Psoas muscle (tissue), 8 donors: ENCODE results near the gene DZIP1. TPM values are rescaled to one million over a fixed set of nuclear protein-coding genes. Genes with fewer than 3 reads are reported as not detected.
A peak's percentile ranks its signal among the peaks of the same experiment; 100 is the strongest.

Experiments used
- ATAC-seq, 4 donors: fragments of 200-7000 bp; cut with Tn5 transposase; one replicate each; pipeline ENCODE4 v1.9.1; 2020; ENCODE audit warnings: moderate library complexity in 3 of 4, mild to moderate bottlenecking in 2 of 4
- DNase-seq, 2 donors: peaks; one replicate each; pipeline ENCODE4 v3.0.0-alpha.2; 2020
- H3K27ac ChIP-seq: fragments of 200-600 bp; one replicate; pipeline ENCODE4 v1.8.0; 2022
- H3K27me3 ChIP-seq, 3 donors: fragments of 200-600 bp in 1 of 3; one replicate each; pipeline versions ENCODE4 v1.6.1 to v1.8.0; 2013 to 2022; ENCODE audit warnings: low read length in 2 of 3, mild to moderate bottlenecking in 2 of 3, moderate library complexity in 1 of 3; ENCODE audit not compliant: insufficient read depth in 3 of 3
- H3K36me3 ChIP-seq, 2 donors: fragments of 200-600 bp in 1 of 2; one replicate each; pipeline versions ENCODE4 v1.6.1 to v1.8.0; 2013 to 2022; ENCODE audit warnings: low read depth in 1 of 2, mild to moderate bottlenecking in 1 of 2, moderate library complexity in 1 of 2; ENCODE audit not compliant: insufficient read depth in 1 of 2
- H3K4me1 ChIP-seq: fragments of 200-600 bp; one replicate; pipeline ENCODE4 v1.8.0; 2022
- H3K4me3 ChIP-seq: fragments of 200-600 bp; one replicate; pipeline ENCODE4 v1.8.0; 2022; ENCODE audit warnings: mild to moderate bottlenecking
- H3K9me3 ChIP-seq: fragments of 200-600 bp; one replicate; pipeline ENCODE4 v1.8.0; 2022
- WGBS, 3 donors: extraction: QIAGEN DNeasy Blood & Tissue Kit; methylation state at CpG; one replicate each; pipeline versions ENCODE4 v1.1.6 to v1.1.7; 2013; 5-methylcytosine and 5-hydroxymethylcytosine counted together
- intact Hi-C, 2 donors: fragments of 100-400 bp; cut with DNase I; formaldehyde crosslinking; loops; one replicate each; pipeline versions ENCODE4 v1.11.0 to v1.14.2; 2022
- polyA plus RNA-seq, 3 donors: library from polyadenylated mRNA; stranded (reverse); fragments of 200-250 nt; gene quantifications; one replicate each; pipeline ENCODE4 v1.2.3, GENCODE V29; 2013
- total RNA-seq, 4 donors: library from RNA; stranded (reverse); fragmentation: NEBNext Ultra II Directional in 2 of 4; extraction: Animal tissue kit (Norgen Biotek cat#: 25700) in 2 of 4; gene quantifications; one replicate each; pipeline versions ENCODE4 v1.2.1 to v1.2.4, GENCODE V29; 2021 to 2023
- TF ChIP-seq, protein P1 (sequence below): fragments of 200-600 bp; IDR thresholded peaks from one replicate; pipeline ENCODE4 v1.8.0; 2022; ENCODE audit warnings: antibody characterized with exemption
- donor health status: healthy with polysubstance abuse.
- donor health status: DM: no; HTN: no; CAD: no; lungs with moderate emphysema.
- donor health status: Bipolar disorder and iron deficiency.
- donor health status: healthy.
- donor health status: DM: yes; HTN: yes; CAD: no.
- donor health status: DM: no; HTN: no; CAD: no.
- donor health status: DM: no; HTN: no; CAD: no.
- donor health status: DM: yes; HTN: yes; CAD: no.

The DZIP1 gene
- total and polyA plus RNA-seq, 7 donors = 0.70 to 2.9 (median 1.8) TPM

DNA sequence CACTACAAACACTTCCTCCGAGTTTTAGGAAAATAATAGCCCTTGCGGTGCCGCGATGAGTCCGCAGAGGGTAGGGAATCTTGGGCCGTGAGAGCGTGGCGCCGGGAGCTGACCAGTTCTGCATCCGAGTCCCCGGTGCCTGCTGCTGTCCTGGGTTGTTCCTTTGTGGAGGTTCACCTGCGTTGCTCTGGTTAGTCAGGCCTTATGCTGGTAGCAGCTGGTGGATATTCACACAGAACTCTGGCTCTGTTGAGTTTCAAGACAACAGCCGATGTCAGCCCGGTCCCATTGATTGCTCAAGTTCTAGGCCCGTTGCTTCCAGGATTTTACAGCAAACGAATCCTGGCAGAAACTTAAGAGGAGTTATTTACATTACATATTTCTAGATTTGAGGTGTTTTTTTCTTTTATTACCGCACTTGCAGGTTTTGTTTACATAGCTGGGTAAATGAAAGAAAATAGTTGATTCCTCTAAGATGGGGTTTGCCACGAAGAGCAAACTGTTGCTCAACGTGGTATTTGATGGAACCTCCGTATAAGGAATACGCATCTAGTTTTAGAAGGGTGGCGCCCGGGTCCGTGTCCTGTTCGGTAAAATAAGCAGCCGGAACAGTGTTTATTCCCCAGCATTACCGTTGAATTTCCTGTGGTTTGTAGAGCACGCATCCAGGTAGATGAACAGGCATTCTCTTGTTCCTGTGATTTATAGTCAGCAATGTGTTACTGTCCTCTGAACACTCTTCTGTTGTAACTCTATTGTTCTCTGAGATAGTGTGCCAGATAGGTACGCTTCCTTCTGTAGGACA lies 90.7 kb downstream of the DZIP1 start:
- H3K36me3 ChIP-seq = no peaks in the 10 kb centered on the region
- no peak overlapping the region for H3K4me3 ChIP-seq
- H3K9me3 ChIP-seq = no peaks in the 10 kb centered on the region
- WGBS, 3 donors = 51 to 60% (median 58%) methylated on average over 29 of the region's 29 CpGs
- ATAC-seq (no peak), DNase-seq (no peak)
- peaks cover 0 to 32% (median 17%) of the 10 kb centered on the region in 3 donors for H3K27me3 ChIP-seq
- no peaks in the 10 kb centered on the region for H3K4me1 ChIP-seq
- TF ChIP-seq, protein P1, sequence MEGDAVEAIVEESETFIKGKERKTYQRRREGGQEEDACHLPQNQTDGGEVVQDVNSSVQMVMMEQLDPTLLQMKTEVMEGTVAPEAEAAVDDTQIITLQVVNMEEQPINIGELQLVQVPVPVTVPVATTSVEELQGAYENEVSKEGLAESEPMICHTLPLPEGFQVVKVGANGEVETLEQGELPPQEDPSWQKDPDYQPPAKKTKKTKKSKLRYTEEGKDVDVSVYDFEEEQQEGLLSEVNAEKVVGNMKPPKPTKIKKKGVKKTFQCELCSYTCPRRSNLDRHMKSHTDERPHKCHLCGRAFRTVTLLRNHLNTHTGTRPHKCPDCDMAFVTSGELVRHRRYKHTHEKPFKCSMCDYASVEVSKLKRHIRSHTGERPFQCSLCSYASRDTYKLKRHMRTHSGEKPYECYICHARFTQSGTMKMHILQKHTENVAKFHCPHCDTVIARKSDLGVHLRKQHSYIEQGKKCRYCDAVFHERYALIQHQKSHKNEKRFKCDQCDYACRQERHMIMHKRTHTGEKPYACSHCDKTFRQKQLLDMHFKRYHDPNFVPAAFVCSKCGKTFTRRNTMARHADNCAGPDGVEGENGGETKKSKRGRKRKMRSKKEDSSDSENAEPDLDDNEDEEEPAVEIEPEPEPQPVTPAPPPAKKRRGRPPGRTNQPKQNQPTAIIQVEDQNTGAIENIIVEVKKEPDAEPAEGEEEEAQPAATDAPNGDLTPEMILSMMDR = no peak
- no peak overlapping the region for H3K27ac ChIP-seq
- intact Hi-C loops = no loop called here

DNA sequence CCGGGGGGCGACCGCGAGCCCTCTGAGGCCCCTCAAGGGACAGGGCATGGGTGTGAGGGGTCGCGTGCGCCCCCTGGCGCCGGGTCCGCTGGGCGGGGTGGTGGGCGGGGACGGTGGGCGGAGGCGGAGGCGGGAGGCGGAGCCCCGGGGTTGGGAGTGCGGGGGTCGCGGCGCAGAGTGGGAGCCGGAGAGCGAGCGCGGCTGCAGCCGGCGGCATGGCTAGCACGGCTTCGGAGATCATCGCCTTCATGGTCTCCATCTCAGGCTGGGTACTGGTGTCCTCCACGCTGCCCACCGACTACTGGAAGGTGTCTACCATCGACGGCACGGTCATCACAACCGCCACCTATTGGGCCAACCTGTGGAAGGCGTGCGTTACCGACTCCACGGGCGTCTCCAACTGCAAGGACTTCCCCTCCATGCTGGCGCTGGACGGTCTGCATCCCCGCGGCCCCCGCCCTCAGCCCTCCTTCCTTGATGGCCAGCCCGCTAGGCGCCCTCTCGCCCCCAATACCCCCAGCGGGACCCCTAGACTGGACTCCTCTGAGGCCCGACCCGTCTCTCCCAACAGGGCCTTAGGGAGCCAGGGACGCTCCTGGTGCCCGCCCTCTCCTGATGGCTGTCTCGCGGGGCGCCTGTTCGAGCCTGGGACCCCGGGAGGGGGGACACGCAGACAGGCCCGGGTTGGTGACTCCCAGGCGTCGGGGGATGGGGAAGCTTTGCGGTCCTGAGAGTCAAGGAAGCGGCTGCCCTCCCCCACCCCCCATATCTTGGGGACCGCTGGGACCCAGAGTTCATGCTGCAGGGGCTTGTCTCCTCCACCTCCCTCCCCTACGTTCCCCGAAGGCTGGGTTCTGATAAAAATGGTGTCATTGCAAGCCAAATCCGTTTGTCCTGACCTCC lies 91.7 kb downstream of the DZIP1 start, which contains the start of gene CLDN10:
CLDN10 (plus strand) TSS at position 182 of the 903 bp plus-strand sequence; CDS start at position 216, 34 bp downstream.
- Histone ChIP-seq H3K9me3 (no peaks in the 10 kb centered on the region), H3K27me3 (peaks cover 0 to 32% (median 17%) of the 10 kb centered on the region in 3 donors), H3K27ac (no peak within 1 kb of the TSS), H3K4me1 (no peaks in the 10 kb centered on the region), H3K36me3 (no peaks in the 10 kb centered on the region), H3K4me3 (peak within 1 kb of the TSS; percentile 44)
- TF ChIP-seq, protein P1 = no peak
- intact Hi-C loops = no loop called here
- WGBS, 3 donors = 3 to 12% (median 6%) methylated on average over 32 to 70 of the region's 70 CpGs
- ATAC-seq (peak in 1 of 4 donors; percentile 27), DNase-seq (peak in 1 of 2 donors; percentile 14)

- intact Hi-C loops = no loop called here
- H3K9me3 ChIP-seq = no peaks in the 10 kb centered on the region
- no peaks in the 10 kb centered on the region for H3K36me3 ChIP-seq
- H3K4me3 ChIP-seq = peak overlapping the region; percentile 44
- TF ChIP-seq, protein P1 = no peak
- ATAC-seq (no peak), DNase-seq (no peak)
- no peaks in the 10 kb centered on the region for H3K4me1 ChIP-seq
- peaks cover 0 to 32% (median 17%) of the 10 kb centered on the region in 3 donors for H3K27me3 ChIP-seq
- H3K27ac ChIP-seq = no peak overlapping the region
- 25 to 33% (median 26%) methylated on average over 17 of the region's 17 CpGs for WGBS, 3 donors
These were observed 92.3 kb downstream of the DZIP1 start for GRCh38 chr13:95552208-95552538.

DNA sequence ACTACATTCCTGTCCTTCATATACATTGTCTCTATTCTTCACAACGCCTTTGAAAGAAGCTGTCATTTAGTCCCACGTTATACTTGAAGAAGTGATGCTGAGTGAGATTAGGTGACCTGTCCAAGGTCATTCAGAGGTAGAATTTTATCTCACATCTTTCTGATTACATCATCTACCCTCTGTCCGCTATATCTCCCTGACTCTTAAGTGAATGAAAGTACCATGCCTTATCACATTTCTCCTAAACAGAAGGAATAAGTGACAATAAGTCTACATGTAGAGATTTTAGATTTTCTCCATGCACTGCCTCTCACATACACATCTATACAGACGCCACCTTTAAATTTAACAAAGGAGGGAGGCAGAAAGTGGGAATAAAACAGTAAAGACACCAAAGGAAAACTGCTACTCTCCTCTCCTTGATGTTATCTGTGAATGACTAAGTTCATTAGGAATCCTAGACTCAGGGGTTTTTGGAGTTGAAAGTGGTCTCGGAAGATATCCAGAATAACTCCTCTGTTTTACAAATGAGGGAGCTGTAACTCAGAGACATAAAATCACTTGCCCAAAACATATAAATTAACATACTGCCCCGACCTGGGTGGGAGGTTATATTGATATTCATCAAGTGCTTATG lies 96.9 kb downstream of the DZIP1 start:
- TF ChIP-seq, protein P1 = no peak
- Histone ChIP-seq H3K9me3 (no peaks in the 10 kb centered on the region), H3K4me3 (no peak overlapping the region), H3K27ac (no peak overlapping the region), H3K36me3 (no peaks in the 10 kb centered on the region), H3K4me1 (no peaks in the 10 kb centered on the region), H3K27me3 (peaks cover 0 to 12% (median 11%) of the 10 kb centered on the region in 3 donors)
- ATAC-seq (no peak), DNase-seq (no peak)
- 75 to 80% (median 79%) methylated on average over 6 of the region's 6 CpGs for WGBS, 3 donors
- intact Hi-C loops = no loop called here
